OCI-LY1 (cell line): ENCODE data around the gene SLC40A1.

Experiments
- H2AFZ ChIP-seq: fragments of 200-600 bp; sonication (generic), shearing (Covaris generic); 2 replicates; pipeline ENCODE4 v1.6.0; 2014; ENCODE audit warnings: antibody characterized with exemption, mild to moderate bottlenecking, low read length
- H3F3A ChIP-seq: fragments of 200-600 bp; sonication (generic), shearing (Covaris generic); 2 replicates; pipeline ENCODE4 v1.6.0; 2014; ENCODE audit warnings: mild to moderate bottlenecking, antibody characterized with exemption, low read length, moderate library complexity; ENCODE audit not compliant: insufficient read depth
- H3K27ac ChIP-seq: fragments of 200-600 bp; sonication (generic); 2 replicates; pipeline ENCODE4 v1.5.1; 2014; ENCODE audit warnings: low read length, mixed run types, mild to moderate bottlenecking, low read depth; ENCODE audit not compliant: poor library complexity, severe bottlenecking
- H3K27me3 ChIP-seq: fragments of 200-600 bp; sonication (generic); 2 replicates; pipeline ENCODE4 v1.6.0; 2014; ENCODE audit warnings: antibody characterized with exemption, mild to moderate bottlenecking, low read length, moderate library complexity; ENCODE audit not compliant: insufficient read depth
- H3K36me3 ChIP-seq: fragments of 200-600 bp; sonication (generic); 2 replicates; pipeline ENCODE4 v1.6.1; 2014; ENCODE audit warnings: mild to moderate bottlenecking, antibody characterized with exemption, low read length, moderate library complexity, mixed read lengths; ENCODE audit not compliant: insufficient read depth
- H3K4me1 ChIP-seq: fragments of 200-600 bp; sonication (generic); 2 replicates; pipeline ENCODE4 v1.5.1; 2014; ENCODE audit warnings: mild to moderate bottlenecking, low read length, moderate library complexity; ENCODE audit not compliant: insufficient read depth, severe bottlenecking
- H3K4me2 ChIP-seq: fragments of 200-600 bp; sonication (generic), shearing (Covaris generic); 2 replicates; pipeline ENCODE4 v1.6.1; 2014; ENCODE audit warnings: low read length
- H3K4me3 ChIP-seq: fragments of 200-600 bp; sonication (generic); 2 replicates; pipeline ENCODE4 v1.5.1; 2014; ENCODE audit warnings: low read length, low read depth, mild to moderate bottlenecking, mixed read lengths; ENCODE audit not compliant: poor library complexity, severe bottlenecking
- H3K79me2 ChIP-seq: fragments of 200-600 bp; shearing (Covaris generic); 2 replicates; pipeline ENCODE4 v1.6.1; 2016; ENCODE audit warnings: mixed run types, low read length, mixed read lengths; ENCODE audit not compliant: insufficient read depth
- H3K9ac ChIP-seq: fragments of 200-600 bp; sonication (generic), shearing (Covaris generic); 2 replicates; pipeline ENCODE4 v1.6.1; 2014; ENCODE audit warnings: mild to moderate bottlenecking, low read length, mixed read lengths
- H3K9me2 ChIP-seq: fragments of 200-600 bp; sonication (generic), shearing (Covaris generic); 2 replicates; pipeline ENCODE4 v1.6.1; 2014; ENCODE audit warnings: low read depth, mild to moderate bottlenecking, low read length, mixed read lengths
- H3K9me3 ChIP-seq: fragments of 200-600 bp; shearing (Covaris generic); 2 replicates; pipeline ENCODE4 v1.6.1; 2014; ENCODE audit warnings: low read length, mixed read lengths
- H4K20me1 ChIP-seq: fragments of 200-600 bp; sonication (generic), shearing (Covaris generic); 2 replicates; pipeline ENCODE4 v1.6.0; 2016; ENCODE audit warnings: mild to moderate bottlenecking, low read length; ENCODE audit not compliant: insufficient read depth
- EZH2 ChIP-seq: fragments of 200-600 bp; sonication (generic), shearing (Covaris generic); IDR thresholded peaks from 2 replicates; pipeline ENCODE4 v1.8.0; 2017; ENCODE audit warnings: borderline replicate concordance, mixed run types, mild to moderate bottlenecking, antibody characterized with exemption, low read length, moderate library complexity, mixed read lengths
- TF ChIP-seq, protein P1 (sequence below): fragments of 200-600 bp; sonication (generic), shearing (Covaris generic); IDR thresholded peaks from 2 replicates; pipeline ENCODE4 v1.5.1; 2017; ENCODE audit warnings: mild to moderate bottlenecking, antibody characterized with exemption, low read length, moderate library complexity, mixed read lengths

SLC40A1 gene, protein sequence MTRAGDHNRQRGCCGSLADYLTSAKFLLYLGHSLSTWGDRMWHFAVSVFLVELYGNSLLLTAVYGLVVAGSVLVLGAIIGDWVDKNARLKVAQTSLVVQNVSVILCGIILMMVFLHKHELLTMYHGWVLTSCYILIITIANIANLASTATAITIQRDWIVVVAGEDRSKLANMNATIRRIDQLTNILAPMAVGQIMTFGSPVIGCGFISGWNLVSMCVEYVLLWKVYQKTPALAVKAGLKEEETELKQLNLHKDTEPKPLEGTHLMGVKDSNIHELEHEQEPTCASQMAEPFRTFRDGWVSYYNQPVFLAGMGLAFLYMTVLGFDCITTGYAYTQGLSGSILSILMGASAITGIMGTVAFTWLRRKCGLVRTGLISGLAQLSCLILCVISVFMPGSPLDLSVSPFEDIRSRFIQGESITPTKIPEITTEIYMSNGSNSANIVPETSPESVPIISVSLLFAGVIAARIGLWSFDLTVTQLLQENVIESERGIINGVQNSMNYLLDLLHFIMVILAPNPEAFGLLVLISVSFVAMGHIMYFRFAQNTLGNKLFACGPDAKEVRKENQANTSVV

DNA sequence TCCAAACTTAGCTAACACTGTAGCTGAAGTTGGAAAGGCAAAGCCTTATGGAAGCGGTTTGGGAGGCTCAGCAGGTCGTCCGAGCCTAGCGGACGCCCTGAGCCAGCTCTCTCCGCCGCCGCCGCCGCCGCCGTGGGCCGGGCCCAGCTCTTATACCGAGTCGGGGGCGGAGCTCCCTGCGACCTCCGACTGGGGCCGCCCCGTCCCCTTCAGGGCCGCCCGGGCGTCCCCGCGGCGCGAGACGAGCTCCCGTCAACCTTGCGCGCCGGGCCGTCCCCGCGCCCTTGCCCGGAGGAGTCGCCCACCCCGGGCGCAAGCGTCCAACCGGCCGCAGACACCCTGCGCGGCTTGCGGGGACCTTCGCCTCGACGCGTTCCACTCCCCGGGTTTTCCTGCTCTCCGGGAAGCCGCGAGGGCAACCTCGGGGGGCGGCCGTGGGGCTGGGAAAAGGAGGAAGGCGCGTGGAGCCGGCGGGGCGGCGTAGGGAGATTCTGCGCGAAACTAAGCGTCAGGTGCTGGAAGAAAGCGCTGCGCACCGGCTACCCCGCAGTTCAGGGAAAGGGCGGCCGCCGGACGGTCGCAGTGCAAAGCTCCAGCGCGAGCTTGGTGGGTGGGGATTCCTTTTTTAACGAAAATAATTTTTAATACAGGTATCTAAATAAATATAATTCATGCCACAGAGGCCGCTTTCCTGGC is at the start of gene SLC40A1:
Gene SLC40A1 (minus strand): TSS at position 129 of the 696 bp plus-strand sequence. CDS start 326 bp downstream, outside the sequence.
- H3K9me3 ChIP-seq: no peaks in the 10 kb centered on the region
- H3K4me2 ChIP-seq: no peak within 1 kb of the TSS
- no peaks in the 10 kb centered on the region for H4K20me1 ChIP-seq
- H3K9me2 ChIP-seq: no peaks in the 10 kb centered on the region
- no peaks in the 10 kb centered on the region for H3K36me3 ChIP-seq
- no peaks in the 10 kb centered on the region for H3K4me1 ChIP-seq
- H3K9ac ChIP-seq: no peak within 1 kb of the TSS
- H3K27ac ChIP-seq: no peak within 1 kb of the TSS
- TF ChIP-seq, protein P1, sequence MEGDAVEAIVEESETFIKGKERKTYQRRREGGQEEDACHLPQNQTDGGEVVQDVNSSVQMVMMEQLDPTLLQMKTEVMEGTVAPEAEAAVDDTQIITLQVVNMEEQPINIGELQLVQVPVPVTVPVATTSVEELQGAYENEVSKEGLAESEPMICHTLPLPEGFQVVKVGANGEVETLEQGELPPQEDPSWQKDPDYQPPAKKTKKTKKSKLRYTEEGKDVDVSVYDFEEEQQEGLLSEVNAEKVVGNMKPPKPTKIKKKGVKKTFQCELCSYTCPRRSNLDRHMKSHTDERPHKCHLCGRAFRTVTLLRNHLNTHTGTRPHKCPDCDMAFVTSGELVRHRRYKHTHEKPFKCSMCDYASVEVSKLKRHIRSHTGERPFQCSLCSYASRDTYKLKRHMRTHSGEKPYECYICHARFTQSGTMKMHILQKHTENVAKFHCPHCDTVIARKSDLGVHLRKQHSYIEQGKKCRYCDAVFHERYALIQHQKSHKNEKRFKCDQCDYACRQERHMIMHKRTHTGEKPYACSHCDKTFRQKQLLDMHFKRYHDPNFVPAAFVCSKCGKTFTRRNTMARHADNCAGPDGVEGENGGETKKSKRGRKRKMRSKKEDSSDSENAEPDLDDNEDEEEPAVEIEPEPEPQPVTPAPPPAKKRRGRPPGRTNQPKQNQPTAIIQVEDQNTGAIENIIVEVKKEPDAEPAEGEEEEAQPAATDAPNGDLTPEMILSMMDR: no peak
- TF ChIP-seq EZH2: no peak
- no peaks in the 10 kb centered on the region for H3K27me3 ChIP-seq
- no peaks in the 10 kb centered on the region for H3F3A ChIP-seq
- H2AFZ ChIP-seq: no peak within 1 kb of the TSS
- no peaks in the 10 kb centered on the region for H3K79me2 ChIP-seq
- no peak within 1 kb of the TSS for H3K4me3 ChIP-seq

DNA sequence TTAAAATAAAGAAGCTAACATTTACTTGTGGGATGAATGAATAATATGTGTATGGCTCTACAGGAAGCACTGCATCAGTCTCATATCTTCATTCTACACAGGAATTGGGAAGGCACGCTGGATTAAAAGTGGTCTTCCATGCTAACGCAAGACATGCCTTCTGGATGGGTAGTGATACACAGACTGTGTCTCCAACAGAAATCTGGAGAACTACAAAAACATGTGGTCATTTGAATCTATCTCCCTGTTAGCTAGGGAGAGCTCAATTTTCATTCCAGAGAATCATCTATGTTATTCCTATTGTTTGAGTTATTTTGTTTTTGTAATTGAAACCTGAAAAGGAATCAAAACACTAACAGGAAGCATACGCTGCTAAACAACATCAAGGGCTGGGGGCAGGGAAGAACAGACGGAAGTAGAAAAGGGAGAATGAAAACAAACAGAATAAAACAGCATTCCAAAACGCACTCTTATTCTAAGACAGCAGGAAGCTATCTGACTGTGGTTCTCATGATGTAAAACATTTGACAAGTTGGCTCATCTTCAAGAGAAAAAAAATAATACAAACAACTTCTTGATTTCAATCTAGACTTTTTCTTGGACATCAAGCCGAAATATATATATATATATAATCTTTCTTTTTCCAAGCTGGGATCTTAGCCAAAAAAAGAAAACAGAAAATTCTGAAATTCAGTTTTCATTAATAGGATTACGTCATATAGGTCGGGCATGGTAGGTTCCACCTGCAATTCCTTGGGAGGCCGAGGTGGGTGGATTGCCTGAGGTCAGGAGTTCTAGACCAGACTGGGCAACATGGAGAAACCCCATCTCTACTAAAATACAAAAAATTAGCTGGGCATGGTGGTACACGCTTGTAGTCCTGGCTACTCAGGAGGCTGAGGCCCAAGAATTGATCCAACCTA is 49.2 kb upstream of the SLC40A1 start:
- TF ChIP-seq EZH2: no peak
- TF ChIP-seq, protein P1: no peak
- Histone ChIP-seq H3K4me1 (no peaks in the 10 kb centered on the region), H3K79me2 (no peaks in the 10 kb centered on the region), H3K36me3 (no peaks in the 10 kb centered on the region), H3K9me2 (no peaks in the 10 kb centered on the region), H3K9me3 (no peaks in the 10 kb centered on the region), H3K9ac (no peak overlapping the region), H3K27me3 (no peaks in the 10 kb centered on the region), H3K4me2 (no peak overlapping the region), H3K4me3 (no peak overlapping the region), H3K27ac (no peak overlapping the region), H3F3A (no peaks in the 10 kb centered on the region), H4K20me1 (no peaks in the 10 kb centered on the region), H2AFZ (no peak overlapping the region)

DNA sequence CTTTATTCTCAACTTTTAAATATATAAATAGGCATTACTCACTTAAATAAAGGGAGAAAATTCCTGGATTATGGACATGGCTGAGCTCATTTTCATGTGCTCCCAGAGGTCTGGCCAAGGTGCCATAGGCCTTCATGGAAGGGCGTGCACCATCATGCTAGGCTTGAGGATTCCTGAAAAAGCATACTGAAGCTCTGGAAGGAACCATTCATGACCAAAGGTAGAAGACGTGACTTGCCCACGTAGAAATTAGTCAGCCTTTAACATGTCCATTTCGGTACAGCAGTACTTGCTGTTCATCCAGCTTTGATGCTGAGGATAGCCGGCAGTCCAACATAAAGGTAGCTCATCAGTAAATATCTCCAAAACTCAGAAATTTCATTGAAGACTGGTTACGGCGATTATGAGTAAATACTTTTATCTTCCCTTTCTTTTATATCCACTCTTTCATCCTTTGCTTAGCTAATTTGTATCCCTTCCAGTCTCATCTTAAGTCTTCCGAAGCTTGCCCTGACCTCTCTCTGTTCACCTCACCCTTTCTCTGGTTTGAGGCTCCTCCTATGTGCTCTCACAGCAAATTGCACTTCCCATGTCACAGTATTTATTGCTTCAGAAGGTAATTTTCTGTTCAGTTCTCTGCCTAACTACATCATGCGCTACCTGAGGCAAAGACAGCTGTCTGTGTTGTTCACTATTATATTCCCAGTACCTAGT is 48.4 kb upstream of the SLC40A1 start:
- no peak overlapping the region for H3K4me3 ChIP-seq
- H3K27ac ChIP-seq: no peak overlapping the region
- H2AFZ ChIP-seq: no peak overlapping the region
- H3K4me2 ChIP-seq: no peak overlapping the region
- no peaks in the 10 kb centered on the region for H3K9me3 ChIP-seq
- H4K20me1 ChIP-seq: no peaks in the 10 kb centered on the region
- H3K36me3 ChIP-seq: no peaks in the 10 kb centered on the region
- H3F3A ChIP-seq: no peaks in the 10 kb centered on the region
- no peak overlapping the region for H3K9ac ChIP-seq
- H3K27me3 ChIP-seq: no peaks in the 10 kb centered on the region
- no peaks in the 10 kb centered on the region for H3K79me2 ChIP-seq
- no peaks in the 10 kb centered on the region for H3K9me2 ChIP-seq
- no peaks in the 10 kb centered on the region for H3K4me1 ChIP-seq
- no peak for TF ChIP-seq EZH2
- TF ChIP-seq, protein P1: no peak
